ENCODE data around the gene KRTAP29-1.

- TF ChIP-seq CTCF (IDR thresholded peaks at IDR 0.05): no peak
- TF ChIP-seq POLR2AphosphoS5 (IDR thresholded peaks at IDR 0.05): no peak
Observed at GRCh38 chr17:41265078-41265477, 37.6 kb downstream of the KRTAP29-1 start, which contains the start of gene KRTAP9-6.
